Stimulated activated naive CD8-positive, alpha-beta T cell treated with anti-CD3 and anti-CD28 coated beads, Interleukin-15, Interleukin-2, amounts not matched to agents 100 U/mL and 50 U/mL, for 24 hours (primary cell): ENCODE data around the gene C1orf141.
"Not testable (repeated sequence)": the region's sequence is repeated elsewhere in the genome, so short reads cannot be mapped to it uniquely, and the experiment has no call there.

Experiments used
- ATAC-seq: fragments of 150-1000 bp; cut with Tn5 transposase; one replicate; pipeline ENCODE4 v1.10.0; 2021
- DNase-seq: peaks from one replicate; pipeline ENCODE4 v3.0.0; 2021

C1orf141 gene

DNA sequence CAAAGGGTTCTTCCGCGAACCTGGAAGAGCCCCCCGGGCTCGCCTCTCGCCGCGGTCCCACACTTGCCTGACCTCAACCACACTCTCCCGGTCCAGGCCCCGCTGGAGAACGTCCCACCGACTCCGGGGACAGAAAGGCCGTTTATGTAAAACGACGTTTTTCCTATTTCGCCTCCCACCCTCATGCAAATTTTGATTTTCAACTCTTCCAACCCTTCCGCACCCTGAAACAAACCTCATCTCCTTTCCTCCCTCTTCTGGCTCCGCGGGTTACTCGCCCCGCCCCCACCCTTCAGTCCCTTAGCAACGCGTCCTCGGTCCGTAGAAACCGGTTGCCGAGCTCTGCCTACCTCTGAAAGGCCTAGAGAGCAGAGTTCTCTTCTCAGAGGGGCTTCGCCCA is at the start of gene C1orf141:
C1orf141 (minus strand) TSS at position 276 of the 400 bp plus-strand sequence. CDS start 7,730 bp downstream, outside the sequence.
- DNase-seq (peak; percentile 34), ATAC-seq (no peak)

DNA sequence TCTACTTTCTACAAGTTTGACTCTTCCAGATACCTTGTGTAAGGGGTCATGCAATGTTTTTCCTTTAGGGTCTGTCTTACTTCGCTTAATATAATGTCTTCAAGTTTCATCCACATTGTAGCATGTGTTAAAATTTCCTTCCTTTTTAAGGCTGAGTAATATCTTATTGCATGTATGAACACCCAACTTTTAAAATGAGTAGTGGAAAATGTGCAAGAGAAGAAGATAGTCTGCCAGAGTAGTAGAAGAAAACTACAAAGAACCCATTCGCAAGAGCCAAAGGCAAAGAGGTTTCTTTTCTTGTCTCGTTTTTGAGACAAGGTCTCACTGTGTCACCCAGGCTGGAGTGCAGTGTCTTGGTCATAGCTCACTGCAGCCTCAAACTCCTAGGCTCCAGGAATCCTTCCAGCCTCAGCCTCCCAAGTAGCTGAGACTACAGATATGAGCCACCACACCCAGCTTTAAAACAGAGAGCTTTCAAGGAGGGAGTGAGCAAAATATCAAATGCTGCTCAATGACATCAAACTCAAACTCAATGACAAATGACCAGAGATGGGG is 40.8 kb upstream of the C1orf141 start:
- DNase-seq, result no peak
- ATAC-seq, result peak; percentile 20

DNA sequence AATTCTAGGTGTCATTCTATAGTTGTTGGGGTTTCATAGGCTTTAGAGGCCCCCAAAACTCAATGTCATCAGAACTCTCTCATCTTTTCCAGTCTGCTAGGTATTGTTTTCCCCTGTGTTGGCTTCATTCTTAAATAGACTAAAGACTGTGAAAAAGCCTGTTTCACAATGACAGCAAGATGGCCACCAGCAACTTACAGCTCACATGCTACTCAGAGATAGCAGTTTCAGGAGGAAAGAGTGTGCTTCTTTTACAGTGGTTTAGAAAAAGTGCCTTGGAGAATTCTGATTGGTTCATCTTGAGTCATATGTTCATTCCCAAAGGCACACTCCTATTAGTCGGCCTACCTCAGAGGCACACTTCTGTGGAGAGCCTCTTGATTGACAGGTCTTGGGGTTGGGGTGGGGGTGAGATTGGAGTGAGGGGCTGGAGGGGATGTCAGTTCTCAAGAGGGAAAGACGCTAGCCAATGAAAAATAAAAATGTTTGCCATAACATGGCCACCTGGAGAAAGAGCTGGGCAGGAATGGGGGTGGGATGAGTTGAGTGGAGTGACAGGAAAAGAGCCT is 40.0 kb upstream of the C1orf141 start:
- no peak for DNase-seq
- ATAC-seq, result peak; percentile 75

DNA sequence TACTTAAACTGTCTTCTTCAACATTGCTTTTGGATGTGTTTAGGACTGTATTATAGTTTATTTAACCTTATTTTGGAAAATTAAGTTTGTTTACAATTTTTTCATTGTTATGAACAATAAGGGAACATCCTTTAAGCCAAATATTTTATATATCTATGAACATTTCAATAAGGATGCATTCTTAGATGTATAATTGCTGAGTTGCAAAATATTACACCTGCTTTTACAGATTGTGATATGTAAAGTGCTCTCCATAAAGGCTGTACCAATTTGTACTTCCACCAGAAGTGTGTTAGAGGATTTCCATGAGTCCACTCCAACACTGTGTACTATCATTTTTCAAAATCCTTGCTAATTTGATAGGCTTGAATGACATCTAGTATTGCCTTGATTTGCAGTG is 39.2 kb upstream of the C1orf141 start:
- ATAC-seq, result no peak
- DNase-seq, result no peak

DNA sequence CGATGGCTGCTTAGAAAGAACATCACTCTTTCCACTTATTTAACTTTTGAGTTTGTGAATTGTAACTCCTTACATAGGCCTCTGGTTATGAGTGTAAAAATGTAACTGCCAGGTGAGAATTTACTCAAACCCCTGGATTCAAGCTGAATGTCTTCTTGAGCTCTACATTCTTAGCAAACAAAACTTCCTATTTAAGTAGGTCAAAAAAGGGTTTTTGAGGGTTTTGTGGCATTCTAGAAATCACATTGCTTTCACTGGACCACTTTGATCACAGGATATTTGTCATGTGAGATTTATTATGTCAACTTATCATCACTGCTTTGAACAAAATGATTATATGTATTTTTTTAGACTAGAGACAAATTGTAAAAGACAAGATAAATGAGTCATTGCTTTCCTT is 37.2 kb upstream of the C1orf141 start:
- ATAC-seq (peak; percentile 48), DNase-seq (no peak)

DNA sequence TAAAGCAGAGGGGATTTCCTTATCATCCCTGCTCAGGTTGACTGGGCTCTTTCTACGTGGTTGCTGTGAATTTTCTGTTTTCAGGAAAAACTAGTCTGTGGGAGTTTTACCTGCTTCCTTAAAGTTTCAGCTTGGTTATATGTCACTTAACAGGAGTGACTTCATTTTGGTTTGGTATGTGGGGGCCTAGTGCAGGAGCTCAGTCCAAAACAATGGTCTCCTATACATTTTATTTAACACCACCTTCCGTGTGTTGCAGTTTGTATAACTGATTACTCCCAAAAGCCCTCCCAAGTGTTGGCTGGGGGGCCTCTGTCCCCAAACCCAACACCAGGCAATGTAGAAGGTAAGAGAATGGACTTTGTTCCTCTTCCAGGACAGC is 36.8 kb upstream of the C1orf141 start:
- no peak for DNase-seq
- peak; percentile 11 for ATAC-seq

DNA sequence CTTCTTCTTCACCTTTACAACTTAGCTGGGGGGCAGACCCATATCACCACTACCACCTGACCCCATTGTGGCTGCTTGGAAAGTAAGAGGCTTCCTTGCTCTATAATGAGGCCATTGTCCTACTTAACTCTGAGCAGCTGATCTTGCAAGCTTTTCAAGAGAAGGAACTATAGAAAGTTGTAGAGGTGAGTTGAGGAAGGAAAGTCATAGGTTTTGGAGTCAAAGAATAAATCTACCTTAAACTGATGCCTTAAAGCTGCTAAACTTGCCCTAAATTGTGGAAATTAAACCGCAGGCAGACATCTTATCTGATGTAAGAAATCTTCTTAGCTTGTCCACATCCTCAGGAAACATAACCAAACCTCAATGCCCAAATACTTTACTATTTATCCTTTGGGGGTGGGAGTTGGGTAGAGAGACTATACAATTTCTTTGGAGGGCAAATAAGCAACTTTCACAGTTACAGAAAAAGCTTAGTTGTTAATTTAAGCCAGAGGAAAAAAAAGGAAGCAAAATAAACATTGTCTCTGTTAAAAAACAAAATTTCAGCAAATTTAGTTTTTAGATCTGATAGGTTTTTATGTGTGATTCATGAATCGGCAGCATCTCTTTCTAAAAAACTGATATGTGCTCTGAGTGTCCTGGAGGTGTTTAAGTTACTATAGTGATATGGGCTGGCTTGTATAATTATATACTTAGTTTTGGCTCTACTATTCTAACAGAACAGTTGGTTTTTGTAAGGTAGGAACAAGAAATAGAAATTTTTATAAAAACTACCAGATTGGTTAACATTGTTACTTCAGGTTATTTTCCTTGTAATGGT is 36.2 kb upstream of the C1orf141 start:
- no peak for DNase-seq
- peak; percentile 2 for ATAC-seq

DNA sequence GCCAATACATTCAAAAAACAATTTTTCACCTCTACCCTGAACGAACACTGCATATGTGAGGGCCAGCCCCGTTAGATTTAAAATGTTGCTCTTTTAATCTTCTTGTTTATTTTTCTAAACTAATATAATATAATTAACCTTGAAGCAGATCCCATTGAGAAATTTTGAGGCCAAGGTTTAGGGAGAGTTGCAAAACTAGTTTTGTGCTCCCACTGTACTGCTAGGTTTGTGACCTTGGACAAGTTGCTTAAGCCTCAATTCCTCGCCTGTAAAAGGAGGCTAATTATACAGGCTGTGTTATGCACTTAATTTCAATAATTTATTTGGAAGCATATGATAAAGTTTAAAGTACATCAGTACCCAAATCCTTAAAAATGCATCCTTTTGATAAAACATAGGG is 35.2 kb upstream of the C1orf141 start:
- ATAC-seq (no peak), DNase-seq (no peak)

DNA sequence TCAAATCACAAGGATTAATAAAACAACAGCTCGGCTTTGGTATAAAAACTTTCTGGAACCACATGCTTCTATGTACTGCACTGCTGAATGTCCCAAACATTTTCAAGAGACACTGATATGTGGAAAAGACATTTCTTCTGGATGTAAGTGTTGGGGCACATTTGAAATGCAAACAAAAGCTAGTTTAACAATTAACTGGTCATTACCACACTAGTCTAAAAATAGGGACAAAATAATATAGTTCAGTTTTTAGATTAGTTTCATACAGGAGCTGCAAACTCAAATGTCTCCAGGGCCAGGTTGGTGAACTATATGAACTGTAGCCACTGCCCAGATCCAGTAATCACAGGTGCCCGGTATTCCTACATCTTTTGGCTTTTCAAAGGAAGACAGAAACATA is 34.7 kb upstream of the C1orf141 start:
- no peak for ATAC-seq
- DNase-seq, result no peak

DNA sequence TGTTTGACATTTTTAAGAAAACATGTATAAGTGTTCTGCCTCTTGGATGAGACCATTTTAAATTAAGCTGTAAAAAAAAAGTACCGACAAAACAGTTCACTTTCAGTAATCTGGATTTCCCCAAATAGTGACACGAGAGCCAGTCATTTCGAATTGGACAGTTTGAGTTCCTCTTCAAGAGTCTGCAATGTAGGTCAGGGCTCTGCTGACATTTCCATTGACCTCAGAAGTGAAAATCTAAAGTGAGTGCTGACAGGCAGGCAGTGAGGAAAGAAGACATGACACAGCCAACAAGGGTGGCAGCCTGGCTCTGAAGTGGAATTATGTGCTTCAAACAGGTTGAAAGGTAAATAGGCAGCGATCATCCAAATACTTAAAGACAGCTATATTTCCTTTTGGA is 31.4 kb upstream of the C1orf141 start, which contains the start of gene IL23R:
IL23R (plus strand) TSS at position 259 of the 400 bp plus-strand sequence. CDS start 1,667 bp downstream, outside the sequence.
- peak; percentile 43 for DNase-seq
- peak; percentile 84 for ATAC-seq

DNA sequence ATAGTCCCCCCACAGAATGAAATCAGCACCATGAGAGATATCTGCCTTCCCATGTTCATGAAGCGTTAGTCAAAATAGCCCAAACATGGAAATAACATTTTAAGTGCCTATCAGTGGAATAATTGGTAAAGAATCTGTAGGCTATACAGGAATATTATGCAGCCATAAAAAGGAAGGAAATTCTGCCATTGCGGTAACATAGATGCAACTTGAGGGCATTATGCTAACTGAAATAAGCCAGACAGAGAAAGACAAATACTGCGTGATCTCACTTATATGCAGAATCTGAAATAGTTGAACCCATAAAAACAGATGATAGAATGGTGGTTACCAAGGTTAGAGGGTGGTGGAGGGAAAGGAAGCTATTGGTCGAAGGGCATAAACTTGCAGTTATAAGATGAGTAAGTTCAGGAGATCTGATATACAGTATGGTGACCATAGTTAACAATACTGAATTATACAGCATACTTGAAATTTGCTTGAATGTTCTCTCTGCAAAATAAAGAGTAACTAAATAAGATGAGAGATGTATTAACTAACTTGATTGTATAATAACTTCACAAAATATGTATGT is 30.8 kb upstream of the C1orf141 start:
- DNase-seq (no peak), ATAC-seq (no peak)

DNA sequence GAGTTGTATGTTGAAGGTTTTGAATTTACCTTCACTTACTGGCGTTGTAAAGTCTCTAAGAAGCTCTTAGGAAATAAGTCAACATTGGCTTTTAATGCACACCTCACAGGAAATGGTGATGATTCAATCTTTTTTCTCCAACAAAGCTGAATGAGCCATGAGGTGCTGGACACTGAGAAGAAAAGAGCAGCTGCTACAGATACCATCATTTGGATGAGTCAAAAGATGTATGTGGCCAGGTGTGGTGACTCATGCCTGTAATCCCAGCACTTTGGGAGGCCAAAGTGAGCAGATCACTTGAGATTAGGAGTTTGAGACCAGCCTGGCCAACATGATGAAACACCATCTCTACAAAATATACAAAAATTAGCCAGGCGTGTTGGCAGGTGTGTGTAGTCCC is 28.2 kb upstream of the C1orf141 start:
- DNase-seq, result peak; percentile 52
- ATAC-seq, result peak; percentile 83

DNA sequence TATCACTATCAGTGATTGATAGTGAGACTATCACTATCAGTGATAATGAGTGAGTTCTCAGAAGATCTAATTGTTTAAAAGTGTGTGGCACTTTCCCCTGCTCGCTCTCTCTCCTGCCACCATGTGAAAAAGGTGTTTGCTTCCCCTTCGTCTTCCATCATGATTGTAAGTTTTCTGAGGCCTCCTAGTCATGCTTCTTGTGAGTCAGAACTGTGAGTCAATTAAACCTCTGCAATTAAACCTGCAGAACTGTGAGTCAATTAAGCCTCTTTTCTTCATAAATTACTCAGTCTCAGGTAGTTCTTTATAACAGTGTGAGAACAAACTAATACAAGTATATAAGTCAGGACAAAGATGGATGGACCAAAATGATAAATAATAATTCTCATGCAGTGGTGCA is 24.5 kb upstream of the C1orf141 start:
- ATAC-seq (peak; percentile 83), DNase-seq (peak; percentile 22)

DNA sequence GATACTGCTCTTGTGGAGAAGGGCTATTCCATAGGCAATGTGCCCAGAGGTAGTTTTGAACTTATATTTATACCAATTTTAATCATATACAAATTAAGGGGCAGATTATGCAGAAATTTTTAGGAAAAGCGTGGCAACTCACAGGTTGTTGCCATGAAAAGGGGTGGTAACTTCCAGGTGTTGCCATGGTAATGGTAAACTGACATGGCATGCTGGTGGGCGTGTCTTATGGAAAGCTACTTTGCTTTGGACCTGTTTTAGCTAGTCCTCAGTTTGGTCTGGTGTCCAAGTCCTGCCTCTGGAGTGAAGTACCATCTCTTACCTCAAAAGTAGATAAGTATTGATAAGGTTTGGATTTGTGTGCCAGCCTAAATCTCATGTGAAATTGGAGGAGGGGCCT is 23.6 kb upstream of the C1orf141 start:
- DNase-seq (no peak), ATAC-seq (no peak)

DNA sequence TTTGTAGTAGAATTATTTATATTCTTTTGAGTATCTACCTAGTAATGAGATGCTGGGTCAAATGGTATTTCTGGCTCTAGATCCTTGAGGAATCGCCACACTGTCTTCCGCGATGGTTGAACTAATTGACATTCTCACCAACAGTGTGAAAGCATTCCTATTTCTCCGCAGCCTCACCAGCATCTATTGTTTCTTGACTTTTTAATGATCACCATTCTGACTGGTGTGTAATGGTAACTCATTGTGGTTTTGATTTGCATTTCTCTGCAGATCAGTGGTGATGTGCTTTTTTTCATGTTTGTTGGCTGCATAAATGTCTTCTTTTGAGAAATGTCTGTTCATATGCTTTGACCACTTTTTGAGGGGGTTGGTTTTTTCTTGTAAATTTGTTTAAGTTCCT is 16.2 kb upstream of the C1orf141 start:
- DNase-seq (no peak), ATAC-seq (no peak)

DNA sequence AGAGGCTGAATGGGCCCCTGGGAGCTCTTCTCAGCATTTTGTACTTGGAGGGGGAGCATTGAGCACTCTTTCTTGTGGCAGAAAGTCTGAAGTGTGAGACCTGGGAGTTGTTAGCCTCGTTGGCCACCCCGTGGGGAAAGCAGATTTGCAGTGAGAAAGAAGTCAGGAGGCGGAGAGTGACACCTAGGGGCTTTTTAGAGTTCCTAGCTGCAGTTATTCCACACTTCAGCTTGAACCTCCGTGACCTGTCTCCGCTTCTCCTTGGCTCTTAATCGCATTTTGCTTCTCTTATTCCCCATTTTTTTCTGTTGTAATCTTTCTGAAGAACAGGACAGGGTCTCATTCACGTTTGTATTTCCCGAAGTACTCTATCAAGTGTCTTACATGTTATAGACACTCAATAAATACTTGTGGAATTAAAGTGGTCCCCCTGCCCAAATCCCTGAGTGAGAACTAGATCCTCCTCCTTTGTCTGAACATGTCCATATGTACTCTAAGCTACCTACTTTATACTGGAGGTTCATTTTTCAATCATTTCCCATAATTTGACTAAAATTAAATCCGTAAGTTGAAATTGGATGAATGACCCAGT is 14.5 kb upstream of the C1orf141 start:
- ATAC-seq, result peak; percentile 84
- peak; percentile 59 for DNase-seq

DNA sequence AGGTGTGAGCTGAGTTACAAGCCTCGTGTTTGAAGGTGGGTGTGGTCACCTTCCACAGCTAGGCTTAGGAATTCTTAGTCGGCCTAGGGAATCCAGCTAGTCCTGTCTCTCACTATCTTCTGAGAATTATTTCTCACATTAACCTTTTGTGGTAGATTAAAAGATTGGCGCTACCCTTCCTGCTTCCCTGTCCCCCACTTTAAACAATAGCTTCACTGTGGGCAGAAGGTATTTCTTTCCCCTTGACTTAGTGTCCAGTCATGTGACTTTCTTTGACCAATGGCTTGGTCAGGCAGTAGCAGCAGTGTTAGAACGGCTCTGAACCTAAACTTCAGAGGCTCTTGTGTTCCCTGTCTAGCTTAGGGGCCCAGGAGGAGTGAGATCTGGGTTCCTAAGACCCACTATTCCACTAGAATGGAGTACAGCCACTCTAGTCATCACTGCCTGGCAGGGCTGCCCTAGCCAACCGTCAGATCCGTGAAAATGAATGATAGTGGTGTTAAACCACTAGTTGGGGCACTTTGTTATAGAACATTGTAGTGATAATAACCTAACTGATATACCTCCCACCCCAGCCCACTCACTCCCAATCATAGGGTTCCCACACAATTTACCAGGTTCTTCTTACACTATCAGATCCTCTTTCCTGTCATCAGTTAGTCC is 13.9 kb upstream of the C1orf141 start:
- DNase-seq, result no peak
- peak; percentile 32 for ATAC-seq

DNA sequence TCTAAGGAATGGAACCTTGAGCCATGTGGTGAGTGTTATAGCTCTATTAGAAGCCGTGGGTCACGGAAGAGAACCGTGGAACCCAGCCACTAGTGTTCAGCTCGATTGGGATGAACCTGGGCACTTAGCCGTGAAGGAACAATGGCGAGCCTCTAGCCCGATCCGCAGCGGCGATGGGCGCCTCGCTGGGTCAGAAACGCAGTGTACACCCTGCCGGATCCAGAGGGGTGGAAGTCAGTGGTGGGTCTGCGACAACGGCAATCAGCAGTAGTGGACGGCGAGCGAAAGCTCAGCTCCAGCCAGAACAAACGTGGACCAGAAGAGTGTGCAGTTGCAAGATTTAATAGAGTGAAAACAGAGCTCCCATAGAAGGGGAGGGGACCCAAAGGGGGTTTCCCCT is 13.2 kb upstream of the C1orf141 start:
- not testable (repeated sequence) for ATAC-seq, DNase-seq

DNA sequence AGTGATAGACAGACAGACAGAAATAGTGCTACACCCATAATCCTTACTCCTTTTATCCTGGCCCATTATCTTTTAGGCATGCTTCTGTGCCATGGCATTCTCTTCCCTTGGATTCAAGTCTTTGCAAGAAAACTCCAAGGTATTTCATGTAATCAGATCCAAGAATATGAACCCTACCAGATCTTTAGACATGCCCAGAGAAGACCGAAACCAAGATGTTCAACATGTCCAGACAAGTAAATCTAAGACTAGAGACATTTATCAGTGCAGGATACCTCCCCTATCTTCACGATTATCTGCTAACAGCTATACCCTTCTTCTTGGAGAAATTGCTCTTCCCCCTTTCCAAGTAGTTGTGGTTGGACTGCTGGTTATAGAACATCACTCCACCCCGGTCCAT is 11.8 kb upstream of the C1orf141 start:
- ATAC-seq (no peak), DNase-seq (no peak)

DNA sequence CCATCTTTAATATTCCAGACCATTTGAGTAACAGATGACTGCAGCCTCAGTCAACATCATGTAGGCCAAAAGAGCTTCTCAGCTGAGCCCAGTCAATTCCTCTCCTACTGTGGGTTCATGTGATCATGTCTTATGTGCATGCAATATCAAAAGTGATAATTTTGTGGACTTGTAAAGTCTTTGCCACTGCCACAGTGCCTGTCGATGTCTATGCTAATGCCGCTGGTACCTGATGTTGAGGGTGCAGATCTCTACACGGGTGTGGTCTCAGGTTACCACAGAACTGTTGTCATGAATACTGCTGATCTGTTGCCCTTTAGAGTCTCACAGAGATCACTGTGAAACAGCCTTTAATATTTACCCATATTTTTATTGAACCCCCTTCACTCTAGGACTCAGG is 11.3 kb upstream of the C1orf141 start:
- ATAC-seq (no peak), DNase-seq (no peak)

DNA sequence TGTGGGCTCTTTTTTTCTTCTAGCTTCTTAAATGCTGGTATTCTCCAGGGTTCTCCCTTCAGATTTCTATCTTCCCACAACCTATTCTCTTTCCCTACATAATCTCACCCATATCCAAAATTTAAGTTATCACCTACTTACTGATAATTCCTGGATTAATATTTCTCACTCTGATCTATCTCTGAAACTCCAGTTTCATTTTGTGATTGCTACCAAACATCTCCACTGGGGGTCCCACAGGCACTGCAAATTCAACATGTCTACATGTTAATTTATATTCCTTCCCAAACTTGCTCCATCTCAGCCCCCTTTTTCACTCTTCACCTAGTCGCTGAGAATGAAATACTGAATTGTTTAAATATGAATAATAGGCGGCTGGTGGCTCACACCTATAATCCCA is 9.9 kb upstream of the C1orf141 start:
- DNase-seq (peak; percentile 33), ATAC-seq (no peak)

DNA sequence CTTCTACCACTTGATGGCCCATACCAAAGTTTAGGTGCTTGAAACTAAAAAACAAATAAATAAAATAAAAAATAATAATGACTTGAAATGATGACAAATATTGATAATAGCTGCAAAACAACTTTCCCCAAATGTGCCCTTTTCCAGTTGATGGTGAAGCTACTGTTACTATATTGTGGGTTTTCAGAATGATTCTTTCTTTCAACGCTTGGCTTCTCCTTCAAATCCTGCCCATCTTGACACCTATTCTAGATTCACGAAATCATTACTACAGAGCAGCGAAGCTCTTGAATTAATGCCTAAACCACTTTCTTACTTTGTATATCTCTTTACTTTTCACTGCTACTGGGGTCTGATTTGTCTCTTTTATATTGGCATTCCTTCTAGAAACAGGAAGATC is 9.2 kb upstream of the C1orf141 start:
- DNase-seq (no peak), ATAC-seq (no peak)
